ENCODE data around the gene KATNB1. TPM values are rescaled to one million over a fixed set of nuclear protein-coding genes. Genes with fewer than 3 reads are reported as not detected.

KATNB1 gene
- polyA plus RNA-seq, 2 of the 4 experiments (the other 2 are of a cell fraction) = 21.0 to 21.1 TPM

GRCh38 chr16:57708168-57708567 is 27.4 kb upstream of the KATNB1 start:
- peaks cover 13% of the 10 kb centered on the region for H3K4me1 ChIP-seq
- H3K4me2 ChIP-seq = no peak overlapping the region
- H3K4me3 ChIP-seq = no peak overlapping the region
- DNase-seq (ENCODE audit: low read depth in 1 of 2, low spot score in 1 of 2) (no peak), FAIRE-seq (no peak), ATAC-seq (no peak)
- TF ChIP-seq TP53 (CRISPR knock-in tag; IDR thresholded peaks at IDR 0.05) = no peak
- no peak for TF ChIP-seq CTCF (IDR thresholded peaks at IDR 0.05)
- no peak for TF ChIP-seq ATOH8 (CRISPR knock-in tag; IDR thresholded peaks at IDR 0.05; ENCODE audit: low read depth)
- no peak for TF ChIP-seq PBX3 (IDR thresholded peaks at IDR 0.05)
- no peak for TF ChIP-seq ELK1 (IDR thresholded peaks at IDR 0.05; ENCODE audit: low read depth, low read length)
- TF ChIP-seq CBX8 (IDR thresholded peaks at IDR 0.05) = no peak
- no peak for TF ChIP-seq GATA3 (IDR thresholded peaks at IDR 0.05; ENCODE audit: borderline replicate concordance)
- no peak for TF ChIP-seq MAFK (IDR thresholded peaks at IDR 0.05; ENCODE audit: partially characterized antibody)
- TF ChIP-seq HOXA7 (CRISPR knock-in tag; IDR thresholded peaks at IDR 0.05) = no peak
- 73% methylated on average over 3 of the region's 3 CpGs for WGBS (ENCODE audit: missing lambda C conversion rate)
- no peaks in the 10 kb centered on the region for H3K9me3 ChIP-seq
- no peak overlapping the region for H3K27ac ChIP-seq
- ChIA-PET CTCF (interaction anchor here (1.0 to 1.7 kb wide), 3 partner anchors 12 to 132 kb away, joined by 3 to 4 read pairs (median 3); no protein-coding TSS in a partner anchor), POLR2A (no interaction called here)

GRCh38 chr16:57709663-57710062 is 25.9 kb upstream of the KATNB1 start:
- H3K27ac ChIP-seq = no peak overlapping the region
- CTCF ChIA-PET = interaction anchor here (1.0 kb wide), 1 partner anchor 119 kb away, joined by 3 read pairs; no protein-coding TSS in a partner anchor
- H3K9me3 ChIP-seq = no peaks in the 10 kb centered on the region
- H3K4me1 ChIP-seq = peaks cover under 1% of the 10 kb centered on the region; the same call in 2 of the 3 replicates
- WGBS (ENCODE audit: missing lambda C conversion rate) = 78% methylated on average over 3 of the region's 3 CpGs
- FAIRE-seq = no peak
- no peak overlapping the region for H3K4me2 ChIP-seq
- no peak for ATAC-seq
- no peak for DNase-seq (ENCODE audit: low read depth in 1 of 2, low spot score in 1 of 2)
- no peak overlapping the region for H3K4me3 ChIP-seq
- TF ChIP-seq HMGXB4 (CRISPR knock-in tag; IDR thresholded peaks at IDR 0.05; ENCODE audit: borderline replicate concordance) (no peak), RNF2 (IDR thresholded peaks at IDR 0.05; ENCODE audit: borderline replicate concordance, low read depth) (no peak), HOXA7 (CRISPR knock-in tag; IDR thresholded peaks at IDR 0.05) (no peak), TFCP2L1 (CRISPR knock-in tag; IDR thresholded peaks at IDR 0.05) (no peak), RAD21 (conservative IDR thresholded peaks at IDR 0.05 in 1 of 2, IDR thresholded peaks at IDR 0.05 in 1 of 2) (no peak), ATOH8 (CRISPR knock-in tag; IDR thresholded peaks at IDR 0.05; ENCODE audit: low read depth) (no peak), NPAS2 (CRISPR knock-in tag; IDR thresholded peaks at IDR 0.05; ENCODE audit: borderline replicate concordance) (no peak), POLR2A (IDR thresholded peaks at IDR 0.05; ENCODE audit: low read length) (no peak), USF2 (IDR thresholded peaks at IDR 0.05) (no peak), MAFK (IDR thresholded peaks at IDR 0.05; ENCODE audit: partially characterized antibody) (no peak), SMC3 (IDR thresholded peaks at IDR 0.05) (no peak)
- POLR2A ChIA-PET = no interaction called here

All from A549 (cell line).